ENCODE measurements around the gene MRPS26.

GRCh38 chr20:3027987-3028386 lies 17.9 kb upstream of the MRPS26 start:
- TF ChIP-seq CTCF (IDR thresholded peaks at IDR 0.05; ENCODE audit: low read depth, low read length, missing input control) (no peak), GABPA (IDR thresholded peaks at IDR 0.05 in 1 of 2, conservative IDR thresholded peaks at IDR 0.05 in 1 of 2) (no peak), YY1 (IDR thresholded peaks at IDR 0.05) (no peak), EGR1 (IDR thresholded peaks at IDR 0.05; ENCODE audit: low read depth in 2 of 2) (no peak), REST (IDR thresholded peaks at IDR 0.05) (no peak), MAX (IDR thresholded peaks at IDR 0.05) (no peak), RAD21 (IDR thresholded peaks at IDR 0.05) (no peak), ZBTB33 (IDR thresholded peaks at IDR 0.05) (no peak)
